Measurements from ENCODE around the gene EEFSEC.
"Not testable (repeated sequence)": the region's sequence is repeated elsewhere in the genome, so short reads cannot be mapped to it uniquely, and the experiment has no call there.

EEFSEC gene

DNA sequence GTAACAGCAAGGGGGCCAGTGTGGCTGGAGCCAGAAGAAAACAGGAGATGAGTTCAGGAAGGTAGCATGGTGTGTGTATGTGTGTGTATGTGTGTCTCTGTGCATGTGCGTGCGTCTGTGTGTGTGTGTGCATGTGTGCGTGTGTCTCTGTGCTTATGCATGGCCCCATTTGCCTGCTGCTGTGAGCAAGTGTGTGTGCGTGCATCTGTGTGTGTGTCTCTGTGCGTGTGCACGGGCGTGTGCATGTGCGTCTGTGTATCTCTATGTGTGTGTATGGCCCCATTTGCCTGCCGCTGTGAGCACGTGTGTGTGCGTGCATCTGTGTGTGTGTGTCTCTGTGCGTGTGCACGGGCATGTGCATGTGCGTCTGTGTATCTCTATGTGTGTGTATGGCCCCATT lies 7.1 kb upstream of the EEFSEC start:
- H3K36me3 Mint-ChIP-seq (ENCODE audit: low read depth), result no peaks in the 10 kb centered on the region
- TF ChIP-seq, protein P1, sequence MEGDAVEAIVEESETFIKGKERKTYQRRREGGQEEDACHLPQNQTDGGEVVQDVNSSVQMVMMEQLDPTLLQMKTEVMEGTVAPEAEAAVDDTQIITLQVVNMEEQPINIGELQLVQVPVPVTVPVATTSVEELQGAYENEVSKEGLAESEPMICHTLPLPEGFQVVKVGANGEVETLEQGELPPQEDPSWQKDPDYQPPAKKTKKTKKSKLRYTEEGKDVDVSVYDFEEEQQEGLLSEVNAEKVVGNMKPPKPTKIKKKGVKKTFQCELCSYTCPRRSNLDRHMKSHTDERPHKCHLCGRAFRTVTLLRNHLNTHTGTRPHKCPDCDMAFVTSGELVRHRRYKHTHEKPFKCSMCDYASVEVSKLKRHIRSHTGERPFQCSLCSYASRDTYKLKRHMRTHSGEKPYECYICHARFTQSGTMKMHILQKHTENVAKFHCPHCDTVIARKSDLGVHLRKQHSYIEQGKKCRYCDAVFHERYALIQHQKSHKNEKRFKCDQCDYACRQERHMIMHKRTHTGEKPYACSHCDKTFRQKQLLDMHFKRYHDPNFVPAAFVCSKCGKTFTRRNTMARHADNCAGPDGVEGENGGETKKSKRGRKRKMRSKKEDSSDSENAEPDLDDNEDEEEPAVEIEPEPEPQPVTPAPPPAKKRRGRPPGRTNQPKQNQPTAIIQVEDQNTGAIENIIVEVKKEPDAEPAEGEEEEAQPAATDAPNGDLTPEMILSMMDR (IDR thresholded peaks at IDR 0.05; ENCODE audit: unreplicated experiment in 3 of 3), result no peak
- H3K27ac Mint-ChIP-seq, result no peak overlapping the region
- no peaks in the 10 kb centered on the region for H3K9me3 Mint-ChIP-seq
- peaks cover 8% of the 10 kb centered on the region for H3K27me3 Mint-ChIP-seq (ENCODE audit: low read depth)
- H3K4me3 Mint-ChIP-seq, result no peak overlapping the region
- no peaks in the 10 kb centered on the region for H3K4me1 Mint-ChIP-seq

DNA sequence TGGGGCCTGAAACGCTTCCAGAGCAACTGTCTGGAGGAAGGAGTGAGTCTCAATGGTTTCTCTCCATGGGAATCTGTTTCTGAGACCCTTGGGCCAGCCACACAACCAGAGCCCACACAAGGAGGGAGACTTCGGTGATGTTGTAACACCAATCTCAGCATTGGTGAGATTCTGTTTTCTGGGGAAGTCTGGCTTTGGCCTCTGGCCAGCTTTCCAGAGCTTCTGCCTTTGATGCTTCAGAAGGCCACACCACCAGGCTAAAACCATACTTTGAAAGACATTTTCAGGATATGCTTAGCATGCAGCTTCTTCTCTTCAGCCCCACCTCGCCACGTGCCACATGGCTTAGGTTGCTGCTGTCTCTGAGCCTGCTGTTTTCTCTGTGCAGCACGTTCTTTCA lies 3.6 kb upstream of the EEFSEC start:
- TF ChIP-seq, protein P1 (IDR thresholded peaks at IDR 0.05; ENCODE audit: unreplicated experiment in 3 of 3), result no peak
- H3K27ac Mint-ChIP-seq, result no peak overlapping the region

DNA sequence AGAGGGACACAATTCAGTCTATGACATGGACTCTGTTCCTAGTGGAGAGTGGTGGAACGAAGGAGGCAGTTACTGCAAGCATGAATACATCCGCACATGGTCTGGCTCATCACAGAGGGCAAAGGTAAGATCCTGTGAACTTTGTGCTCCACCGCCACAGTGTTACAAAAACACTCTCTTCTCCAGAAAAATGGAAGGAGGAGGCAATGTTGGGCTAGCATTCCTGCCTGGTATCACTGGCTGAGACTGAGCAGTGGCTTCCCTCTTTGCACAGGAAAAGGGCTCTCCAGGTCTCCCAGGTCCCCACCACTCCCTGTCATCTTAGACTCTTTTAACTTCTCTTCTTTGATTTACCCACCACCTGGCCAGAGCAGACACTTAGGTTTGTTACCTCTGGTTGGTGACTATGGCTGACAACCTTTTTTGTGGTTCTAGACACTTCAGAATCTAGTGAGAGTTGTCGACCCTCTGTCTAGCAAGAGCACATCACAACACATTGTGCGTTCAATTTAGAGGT lies 1.5 kb upstream of the EEFSEC start:
- TF ChIP-seq, protein P1 (IDR thresholded peaks at IDR 0.05; ENCODE audit: unreplicated experiment in 3 of 3), result no peak
- Mint-ChIP-seq H3K36me3 (ENCODE audit: low read depth) (peaks cover 15% of the 10 kb centered on the region), H3K27ac (peak overlapping the region in 2 of 3 experiments; percentile 66), H3K27me3 (ENCODE audit: low read depth) (no peaks in the 10 kb centered on the region), H3K9me3 (peaks cover 6% of the 10 kb centered on the region), H3K4me3 (peak overlapping the region; percentile 65 to 80 (median 66)), H3K4me1 (peaks cover 5% of the 10 kb centered on the region)

More for the DNA sequence above, 3.6 kb upstream of the EEFSEC start:
- Mint-ChIP-seq H3K4me1 (peaks cover 5% of the 10 kb centered on the region), H3K36me3 (ENCODE audit: low read depth) (no peaks in the 10 kb centered on the region), H3K9me3 (no peaks in the 10 kb centered on the region), H3K4me3 (no peak overlapping the region), H3K27me3 (ENCODE audit: low read depth) (peaks cover 8% of the 10 kb centered on the region)

DNA sequence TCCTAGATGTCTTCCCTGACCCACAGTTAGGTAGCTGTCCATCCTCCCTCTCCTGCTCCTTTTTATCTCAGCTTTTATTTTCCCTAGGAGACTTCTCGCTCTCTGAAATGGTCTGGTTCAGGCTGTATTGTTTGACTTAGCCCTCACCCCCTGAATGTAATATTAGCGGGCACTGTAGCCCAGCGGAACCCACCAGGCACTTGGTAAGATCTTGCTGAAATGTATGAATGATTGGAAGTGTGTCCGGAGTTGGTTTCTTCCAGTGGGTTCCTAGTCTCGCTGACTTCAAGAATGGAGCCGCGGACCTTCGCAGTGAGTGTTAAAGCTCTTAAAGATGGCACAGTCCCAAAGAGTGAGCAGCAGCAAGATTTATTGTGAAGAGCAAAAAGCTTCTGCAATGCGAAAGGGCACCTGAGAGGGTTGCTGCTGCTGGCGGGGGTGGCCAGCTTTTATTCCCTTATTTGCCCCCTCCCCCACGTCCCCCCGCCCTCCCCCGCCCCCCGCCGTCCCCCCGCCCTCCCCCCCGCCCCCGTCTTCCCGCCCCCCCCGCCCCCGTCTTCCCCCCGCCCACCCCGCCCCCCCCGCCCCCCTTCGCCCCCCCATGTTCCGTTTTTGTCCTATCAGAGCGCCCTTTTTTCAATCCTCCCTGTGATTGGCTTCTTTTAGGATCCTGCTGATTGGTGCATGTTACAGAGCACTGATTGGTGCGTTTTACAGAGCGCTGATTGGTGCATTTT lies 694 bp upstream of the EEFSEC start:
- Mint-ChIP-seq H3K27ac (peak overlapping the region; percentile 63 to 86 (median 80)), H3K9me3 (peaks cover 10% of the 10 kb centered on the region), H3K4me3 (peak overlapping the region; percentile 91 to 94 (median 92)), H3K27me3 (ENCODE audit: low read depth) (no peaks in the 10 kb centered on the region), H3K4me1 (peaks cover 5% of the 10 kb centered on the region), H3K36me3 (ENCODE audit: low read depth) (peaks cover 22% of the 10 kb centered on the region)
- TF ChIP-seq, protein P1 (IDR thresholded peaks at IDR 0.05; ENCODE audit: unreplicated experiment in 3 of 3), result no peak

DNA sequence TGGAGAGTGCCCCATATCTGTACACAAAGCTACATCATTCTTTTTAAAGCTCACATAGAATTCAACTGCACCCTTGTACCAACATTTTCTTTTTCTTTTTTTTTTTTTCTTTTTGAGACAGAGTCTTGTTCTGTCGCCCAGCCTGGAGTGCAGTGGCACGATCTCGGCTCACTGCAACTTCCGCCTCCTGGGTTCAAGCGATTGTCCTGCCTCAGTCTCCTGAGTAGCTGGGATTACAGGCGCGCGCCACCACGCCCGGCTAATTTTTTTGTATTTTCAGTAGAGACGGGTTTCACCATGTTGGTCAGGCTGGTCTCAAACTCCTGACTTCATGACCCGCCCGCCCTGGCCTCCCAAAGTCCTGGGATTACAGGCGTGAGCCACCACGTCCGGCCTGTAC lies 1.1 kb downstream of the EEFSEC start:
- peak overlapping the region; percentile 91 to 94 (median 92) for H3K4me3 Mint-ChIP-seq
- H3K9me3 Mint-ChIP-seq, result peaks cover 17% of the 10 kb centered on the region
- not testable (repeated sequence) for H3K4me1 Mint-ChIP-seq; H3K27me3 Mint-ChIP-seq (ENCODE audit: low read depth)
- H3K27ac Mint-ChIP-seq, result peak overlapping the region; percentile 62 to 94 (median 88)
- H3K36me3 Mint-ChIP-seq (ENCODE audit: low read depth), result peaks cover 40% of the 10 kb centered on the region

DNA sequence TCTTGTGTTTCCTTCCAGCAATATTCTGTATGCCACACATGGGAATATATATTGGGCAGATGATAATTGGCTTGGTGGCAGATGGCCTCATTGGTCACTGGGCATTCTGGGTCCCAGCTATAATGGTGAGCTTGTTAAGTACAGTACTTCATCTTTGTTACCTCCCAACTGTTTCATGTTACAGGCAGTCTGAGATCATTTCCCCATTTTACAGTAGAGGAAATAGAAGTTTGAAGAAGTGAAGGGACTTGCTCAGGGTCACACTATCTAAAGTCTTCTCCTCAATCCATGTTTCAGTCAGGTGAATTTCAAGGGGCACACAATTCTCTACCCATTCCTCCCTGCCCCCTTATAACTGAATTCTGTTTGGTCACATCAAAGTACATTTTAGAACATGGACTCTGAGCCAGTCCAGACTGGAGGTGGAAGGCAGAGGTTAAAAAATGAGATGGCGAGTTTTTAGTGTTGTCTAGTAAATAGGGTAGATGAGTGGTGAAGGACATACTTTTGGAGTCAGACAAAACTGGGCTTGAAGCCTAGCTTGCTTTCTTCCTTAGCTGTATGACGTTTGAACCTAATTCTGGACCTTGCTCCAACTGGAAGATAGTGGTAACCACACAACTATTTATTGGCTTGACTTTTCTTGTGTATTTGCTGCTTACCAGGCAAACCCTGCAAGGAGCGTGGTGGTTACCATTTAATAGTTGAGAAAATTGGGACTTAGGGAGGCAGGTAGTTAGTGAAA lies 2.5 kb downstream of the EEFSEC start:
- Mint-ChIP-seq H3K4me1 (peaks cover 5% of the 10 kb centered on the region), H3K9me3 (peaks cover 21% of the 10 kb centered on the region), H3K27ac (no peak overlapping the region), H3K36me3 (ENCODE audit: low read depth) (peaks cover 46% of the 10 kb centered on the region), H3K4me3 (peak overlapping the region; percentile 13 to 35 (median 14)), H3K27me3 (ENCODE audit: low read depth) (peaks cover 4% of the 10 kb centered on the region)
- TF ChIP-seq, protein P1 (IDR thresholded peaks at IDR 0.05; ENCODE audit: unreplicated experiment in 3 of 3), result no peak

Measured in nephron (organoid).